ENCODE results near the gene TUBGCP3.

The TUBGCP3 gene

GRCh38 chr13:112438094-112438493 is 149.9 kb downstream of the TUBGCP3 start:
- H3K4me3 ChIP-seq (replicated peaks in 1 of 2; ENCODE audit: low read depth in 2 of 2, low read length in 2 of 2) = no peak overlapping the region
- no peak for TF ChIP-seq CTCF (IDR thresholded peaks at IDR 0.05; ENCODE audit: low read depth, low read length)
- no peak for DNase-seq (ENCODE audit: low read depth in 2 of 2)

GRCh38 chr13:112435973-112436372 is 152.0 kb downstream of the TUBGCP3 start:
- DNase-seq (ENCODE audit: low read depth in 2 of 2) = no peak
- TF ChIP-seq CTCF (IDR thresholded peaks at IDR 0.05; ENCODE audit: low read depth, low read length) = no peak
- H3K4me3 ChIP-seq (replicated peaks in 1 of 2; ENCODE audit: low read depth in 2 of 2, low read length in 2 of 2) = no peak overlapping the region

All from cardiac fibroblast (primary cell).